ENCODE results near the gene TMEM203.

DNA sequence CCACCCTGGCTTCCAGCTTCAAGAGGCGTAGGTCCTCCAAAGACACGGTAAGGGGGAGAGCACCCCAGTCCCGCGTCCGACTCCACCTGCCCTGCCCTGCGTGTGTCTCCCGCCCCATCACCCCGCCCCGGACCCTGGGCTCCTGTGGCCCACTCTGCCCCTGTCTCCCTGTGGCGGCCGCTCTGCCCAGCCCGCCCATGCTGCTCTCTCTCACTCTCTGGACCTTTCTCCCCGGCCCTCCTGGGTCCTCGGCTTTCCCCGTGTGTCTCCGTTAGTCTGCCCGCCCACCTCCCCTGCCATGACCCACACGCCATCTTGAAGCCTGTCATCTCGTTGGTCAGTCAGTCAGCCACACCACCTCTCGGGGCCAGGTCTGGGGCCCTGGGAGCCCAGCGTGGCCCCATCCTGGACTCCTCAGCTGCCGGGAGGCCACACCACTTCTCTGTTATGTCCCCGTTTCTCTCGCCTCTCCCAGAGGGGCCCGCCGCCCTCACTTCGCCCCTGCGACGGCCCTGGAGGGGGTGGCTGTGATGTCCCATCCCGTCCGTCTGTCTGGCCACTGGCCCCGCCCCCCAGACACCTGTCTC is 40.1 kb downstream of the TMEM203 start:
- no peak for TF ChIP-seq EZH2 (IDR thresholded peaks at IDR 0.05; ENCODE audit: low read length, unreplicated experiment)
- TF ChIP-seq EZH2phosphoT487 (IDR thresholded peaks at IDR 0.05; ENCODE audit: borderline replicate concordance, low read length), result no peak

All from PC-3 (cell line).